GM12872 (cell line): ENCODE data around the gene SERAC1.

ENCODE experiments used
- CTCF ChIP-seq: IDR thresholded peaks from 3 replicates; pipeline ENCODE4 v1.5.1; 2011; ENCODE audit warnings: low read depth, mild to moderate bottlenecking, low read length, moderate library complexity; ENCODE audit not compliant: insufficient read depth

SERAC1 gene

GRCh38 chr6:158086054-158086503, 82.0 kb downstream of the SERAC1 start:
- no peak for TF ChIP-seq CTCF

GRCh38 chr6:158085261-158086053, 82.6 kb downstream of the SERAC1 start:
- TF ChIP-seq CTCF: no peak

DNA sequence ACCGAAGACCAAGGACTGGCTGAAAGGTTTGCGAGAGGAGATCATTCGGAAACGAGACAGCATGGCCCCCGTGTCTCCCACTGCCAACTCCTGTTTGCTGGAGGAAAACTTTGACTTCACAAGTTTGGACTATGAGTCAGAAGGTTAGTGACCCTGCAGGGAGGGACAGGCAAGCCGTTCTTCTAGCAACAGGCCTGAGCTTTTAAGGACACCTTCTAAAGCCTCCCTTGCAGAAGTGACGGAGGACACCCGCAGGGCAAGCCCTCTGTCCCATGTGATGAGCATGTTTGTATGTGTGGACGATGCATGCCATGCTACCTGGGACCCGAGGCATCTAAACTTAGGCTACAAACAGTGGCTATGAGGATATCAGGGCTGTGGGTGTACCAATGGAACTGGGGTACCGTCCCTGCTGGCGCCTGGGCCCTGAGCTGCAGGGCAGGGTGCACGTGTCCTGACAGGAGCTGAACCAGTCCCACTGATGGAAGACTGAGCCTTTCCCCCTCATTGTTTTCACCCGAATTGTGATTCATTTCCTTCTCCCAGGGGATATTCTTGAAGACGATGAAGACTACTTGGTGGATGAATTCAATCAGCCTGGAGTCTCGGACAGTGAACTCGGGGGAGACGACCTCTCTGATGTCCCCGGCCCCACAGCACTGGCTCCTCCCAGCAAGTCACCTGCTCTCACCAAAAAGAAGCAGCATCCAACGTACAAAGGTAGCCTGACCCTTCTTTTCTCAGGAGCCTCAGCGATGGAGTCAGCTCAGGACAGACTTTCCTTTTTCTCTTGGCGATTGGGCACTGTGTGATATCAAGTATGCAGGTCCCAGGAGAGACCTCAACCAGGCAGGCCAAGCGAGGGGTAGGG, 84.4 kb downstream of the SERAC1 start:
- no peak for TF ChIP-seq CTCF

GRCh38 chr6:158081657-158081935, 86.5 kb downstream of the SERAC1 start:
- no peak for TF ChIP-seq CTCF

GRCh38 chr6:158080849-158081656, 87.0 kb downstream of the SERAC1 start:
- no peak for TF ChIP-seq CTCF

- TF ChIP-seq CTCF: no peak
Measured at GRCh38 chr6:158078320-158078719, 89.7 kb downstream of the SERAC1 start.

- TF ChIP-seq CTCF: no peak
Measured at GRCh38 chr6:158077676-158078075, 90.4 kb downstream of the SERAC1 start.
